HG03139 (cell line): ENCODE measurements around the gene C2CD4A.

Experiments
- ATAC-seq: cut with Tn5 transposase; IDR thresholded peaks from one replicate; pipeline ENCODE4 v1.9.1; 2021; ENCODE audit not compliant: unreplicated experiment

Gene C2CD4A

GRCh38 chr15:62059816-62060112 lies 7.0 kb upstream of the C2CD4A start:
- peak; percentile 71 for ATAC-seq

GRCh38 chr15:62060113-62060895 lies 6.5 kb upstream of the C2CD4A start, which contains the start of gene VPS13C:
Gene VPS13C, minus strand, starts transcription at chr15:62060447. Its CDS starts 73 bp downstream, at chr15:62060374.
- peak; percentile 76 for ATAC-seq

GRCh38 chr15:62060896-62061280 lies 5.9 kb upstream of the C2CD4A start:
- ATAC-seq: no peak

- ATAC-seq: no peak
These were observed 2.7 kb upstream of the C2CD4A start for GRCh38 chr15:62063825-62064635.

GRCh38 chr15:62067448-62068044 lies 769 bp downstream of the C2CD4A start:
- no peak for ATAC-seq

- no peak for ATAC-seq
These were observed 1.5 kb downstream of the C2CD4A start for GRCh38 chr15:62068071-62068809.

- no peak for ATAC-seq
These were observed 2.0 kb downstream of the C2CD4A start for GRCh38 chr15:62068810-62069167.

- no peak for ATAC-seq
These were observed 2.8 kb downstream of the C2CD4A start for GRCh38 chr15:62069551-62069950.

- no peak for ATAC-seq
These were observed 5.0 kb downstream of the C2CD4A start for GRCh38 chr15:62071711-62072308.

GRCh38 chr15:62075595-62076277 lies 9.0 kb downstream of the C2CD4A start:
- no peak for ATAC-seq

- no peak for ATAC-seq
These were observed 12.8 kb downstream of the C2CD4A start for GRCh38 chr15:62079594-62079993.

GRCh38 chr15:62083194-62084154 lies 16.7 kb downstream of the C2CD4A start:
- no peak for ATAC-seq

- no peak for ATAC-seq
These were observed 19.0 kb downstream of the C2CD4A start for GRCh38 chr15:62085740-62086139.

- no peak for ATAC-seq
These were observed 21.0 kb downstream of the C2CD4A start for GRCh38 chr15:62087671-62088352.

GRCh38 chr15:62088353-62088693 lies 21.5 kb downstream of the C2CD4A start:
- no peak for ATAC-seq

- no peak for ATAC-seq
These were observed 22.8 kb downstream of the C2CD4A start for GRCh38 chr15:62089616-62090015.

GRCh38 chr15:62090988-62091387 lies 24.2 kb downstream of the C2CD4A start:
- ATAC-seq: no peak

GRCh38 chr15:62093809-62094208 lies 27.0 kb downstream of the C2CD4A start:
- ATAC-seq: no peak

- ATAC-seq: no peak
These were observed 27.6 kb downstream of the C2CD4A start for GRCh38 chr15:62094388-62094787.
